ENCODE results near the gene LAMA5. TPM values are rescaled to one million over a fixed set of nuclear protein-coding genes. Genes with fewer than 3 reads are reported as not detected.
A peak's percentile ranks its signal among the peaks of the same experiment; 100 is the strongest.

LAMA5 gene
- total RNA-seq, 1 experiment from 2014 or later: 63.3 TPM

GRCh38 chr20:62354031-62354808, 12.9 kb downstream of the LAMA5 start:
- in situ Hi-C loops (cut with HindIII; ENCODE audit: low pct_unique_long_range_greater_than_20kb, low sequenced_read_pairs): no loop called here
- DNase-seq (ENCODE audit: low read depth): no peak

GRCh38 chr20:62353289-62354030, 13.7 kb downstream of the LAMA5 start:
- DNase-seq (ENCODE audit: low read depth): no peak
- in situ Hi-C loops (cut with HindIII; ENCODE audit: low pct_unique_long_range_greater_than_20kb, low sequenced_read_pairs): no loop called here

- DNase-seq (ENCODE audit: low read depth): peak; percentile 58
Measured at GRCh38 chr20:62352402-62353288, 14.5 kb downstream of the LAMA5 start.

GRCh38 chr20:62351469-62352401, 15.4 kb downstream of the LAMA5 start:
- in situ Hi-C loops (cut with HindIII; ENCODE audit: low pct_unique_long_range_greater_than_20kb, low sequenced_read_pairs): no loop called here
- DNase-seq (ENCODE audit: low read depth): no peak

More at GRCh38 chr20:62352402-62353288, 14.5 kb downstream of the LAMA5 start:
- in situ Hi-C loops (cut with HindIII; ENCODE audit: low pct_unique_long_range_greater_than_20kb, low sequenced_read_pairs): no loop called here

GRCh38 chr20:62350629-62351422, 16.3 kb downstream of the LAMA5 start:
- DNase-seq (ENCODE audit: low read depth): no peak
- in situ Hi-C loops (cut with HindIII; ENCODE audit: low pct_unique_long_range_greater_than_20kb, low sequenced_read_pairs): no loop called here

GRCh38 chr20:62350098-62350628, 16.9 kb downstream of the LAMA5 start:
- in situ Hi-C loops (cut with HindIII; ENCODE audit: low pct_unique_long_range_greater_than_20kb, low sequenced_read_pairs): no loop called here
- DNase-seq (ENCODE audit: low read depth): peak; percentile 88

- in situ Hi-C loops (cut with HindIII; ENCODE audit: low pct_unique_long_range_greater_than_20kb, low sequenced_read_pairs): no loop called here
- DNase-seq (ENCODE audit: low read depth): no peak
Measured at GRCh38 chr20:62349556-62350097, 17.5 kb downstream of the LAMA5 start.

GRCh38 chr20:62348604-62349003, 18.5 kb downstream of the LAMA5 start:
- DNase-seq (ENCODE audit: low read depth): no peak
- in situ Hi-C loops (cut with HindIII; ENCODE audit: low pct_unique_long_range_greater_than_20kb, low sequenced_read_pairs): no loop called here

- in situ Hi-C loops (cut with HindIII; ENCODE audit: low pct_unique_long_range_greater_than_20kb, low sequenced_read_pairs): no loop called here
- no peak for DNase-seq (ENCODE audit: low read depth)
Measured at GRCh38 chr20:62347445-62347844, 19.7 kb downstream of the LAMA5 start.

- in situ Hi-C loops (cut with HindIII; ENCODE audit: low pct_unique_long_range_greater_than_20kb, low sequenced_read_pairs): no loop called here
Measured at GRCh38 chr20:62347151-62347404, 20.0 kb downstream of the LAMA5 start.

GRCh38 chr20:62346398-62347150, 20.5 kb downstream of the LAMA5 start:
- no peak for DNase-seq (ENCODE audit: low read depth)
- in situ Hi-C loops (cut with HindIII; ENCODE audit: low pct_unique_long_range_greater_than_20kb, low sequenced_read_pairs): no loop called here

More at GRCh38 chr20:62347151-62347404, 20.0 kb downstream of the LAMA5 start:
- no peak for DNase-seq (ENCODE audit: low read depth)

GRCh38 chr20:62345681-62346370, 21.3 kb downstream of the LAMA5 start:
- no peak for DNase-seq (ENCODE audit: low read depth)
- in situ Hi-C loops (cut with HindIII; ENCODE audit: low pct_unique_long_range_greater_than_20kb, low sequenced_read_pairs): no loop called here

- peak; percentile 35 for DNase-seq (ENCODE audit: low read depth)
- in situ Hi-C loops (cut with HindIII; ENCODE audit: low pct_unique_long_range_greater_than_20kb, low sequenced_read_pairs): no loop called here
Measured at GRCh38 chr20:62344782-62345181, 22.3 kb downstream of the LAMA5 start.

- DNase-seq (ENCODE audit: low read depth): no peak
- in situ Hi-C loops (cut with HindIII; ENCODE audit: low pct_unique_long_range_greater_than_20kb, low sequenced_read_pairs): no loop called here
Measured at GRCh38 chr20:62344092-62344491, 23.0 kb downstream of the LAMA5 start.

- DNase-seq (ENCODE audit: low read depth): no peak
- in situ Hi-C loops (cut with HindIII; ENCODE audit: low pct_unique_long_range_greater_than_20kb, low sequenced_read_pairs): no loop called here
Measured at GRCh38 chr20:62342910-62343309, 24.2 kb downstream of the LAMA5 start.

Measured in Caki2 (cell line).